PC-3 (cell line): ENCODE data around the gene SMG6.

Experiments
- CTCF ChIP-seq: fragments of 300-600 bp; sonication (generic); conservative IDR thresholded peaks from 2 replicates; pipeline ENCODE4 v1.5.1; 2017; ENCODE audit warnings: antibody characterized with exemption, low read depth, mild to moderate bottlenecking, low read length
- EZH2 ChIP-seq: fragments of 300-600 bp; sonication (generic); IDR thresholded peaks from one replicate; pipeline ENCODE4 v1.6.1; 2017; ENCODE audit warnings: antibody characterized with exemption, mild to moderate bottlenecking, low read length; ENCODE audit not compliant: unreplicated experiment
- EZH2phosphoT487 ChIP-seq: fragments of 300-600 bp; sonication (generic); IDR thresholded peaks from 2 replicates; pipeline ENCODE4 v1.6.1; 2018; ENCODE audit warnings: mild to moderate bottlenecking, antibody characterized with exemption, low read length, borderline replicate concordance

- TF ChIP-seq CTCF (no peak), EZH2 (no peak), EZH2phosphoT487 (no peak)
Measured at GRCh38 chr17:2060681-2061440, 242.7 kb downstream of the SMG6 start.
